ACHN (cell line): ENCODE measurements around the gene SERPINB3.
"Not testable (repeated sequence)": the region's sequence is repeated elsewhere in the genome, so short reads cannot be mapped to it uniquely, and the experiment has no call there.

Experiments
- DNase-seq: peaks from one replicate; pipeline ENCODE4 v3.0.0-alpha.2; 2015
- in situ Hi-C: cut with HindIII; loops from 2 replicates; pipeline ENCODE4 v1.10.0; 2017; ENCODE audit warnings: low sequenced_read_pairs, low pct_ligation_motif_present, low pct_unique_long_range_greater_than_20kb

Gene SERPINB3

GRCh38 chr18:63658920-63659319 lies 2.8 kb downstream of the SERPINB3 start:
- DNase-seq, in situ Hi-C loops: not testable (repeated sequence)

GRCh38 chr18:63650271-63650670 lies 11.4 kb downstream of the SERPINB3 start:
- in situ Hi-C loops, DNase-seq: not testable (repeated sequence)

GRCh38 chr18:63648241-63648640 lies 13.5 kb downstream of the SERPINB3 start:
- in situ Hi-C loops: no loop called here
- no peak for DNase-seq

GRCh38 chr18:63646936-63647335 lies 14.8 kb downstream of the SERPINB3 start:
- DNase-seq: no peak
- in situ Hi-C loops: no loop called here

GRCh38 chr18:63644694-63645093 lies 17.0 kb downstream of the SERPINB3 start:
- DNase-seq, in situ Hi-C loops: not testable (repeated sequence)

- in situ Hi-C loops, DNase-seq: not testable (repeated sequence)
These were observed 17.6 kb downstream of the SERPINB3 start, which contains the start of gene SERPINB4 for GRCh38 chr18:63644142-63644541. TSS of gene SERPINB4 (minus strand) at chr18:63644256. CDS start at chr18:63643577, 679 bp downstream.

- DNase-seq, in situ Hi-C loops: not testable (repeated sequence)
These were observed 18.9 kb downstream of the SERPINB3 start for GRCh38 chr18:63642668-63643356.

- in situ Hi-C loops, DNase-seq: not testable (repeated sequence)
These were observed 20.5 kb downstream of the SERPINB3 start for GRCh38 chr18:63641157-63641680.

GRCh38 chr18:63637703-63638102 lies 24.0 kb downstream of the SERPINB3 start:
- no peak for DNase-seq
- in situ Hi-C loops: no loop called here

GRCh38 chr18:63627819-63628218 lies 33.9 kb downstream of the SERPINB3 start:
- DNase-seq: no peak
- in situ Hi-C loops: no loop called here

GRCh38 chr18:63626431-63626830 lies 35.3 kb downstream of the SERPINB3 start:
- in situ Hi-C loops: no loop called here

GRCh38 chr18:63624863-63625262 lies 36.8 kb downstream of the SERPINB3 start:
- in situ Hi-C loops: no loop called here
- no peak for DNase-seq

More at GRCh38 chr18:63626431-63626830, 35.3 kb downstream of the SERPINB3 start:
- no peak for DNase-seq

- in situ Hi-C loops: no loop called here
These were observed 42.0 kb downstream of the SERPINB3 start for GRCh38 chr18:63619661-63620060.

GRCh38 chr18:63617915-63618234 lies 43.8 kb downstream of the SERPINB3 start:
- in situ Hi-C loops: no loop called here
- DNase-seq: no peak

More at GRCh38 chr18:63619661-63620060, 42.0 kb downstream of the SERPINB3 start:
- DNase-seq: no peak

- DNase-seq: no peak
These were observed 44.4 kb downstream of the SERPINB3 start for GRCh38 chr18:63617049-63617914.

GRCh38 chr18:63613420-63613819 lies 48.3 kb downstream of the SERPINB3 start:
- in situ Hi-C loops: no loop called here
- no peak for DNase-seq

More at GRCh38 chr18:63617049-63617914, 44.4 kb downstream of the SERPINB3 start:
- in situ Hi-C loops: no loop called here

- in situ Hi-C loops: no loop called here
These were observed 55.2 kb downstream of the SERPINB3 start for GRCh38 chr18:63606526-63606925.

More at GRCh38 chr18:63606526-63606925, 55.2 kb downstream of the SERPINB3 start:
- DNase-seq: no peak
